Measurements from ENCODE around the gene MAMDC2.

- TF ChIP-seq CTCF (IDR thresholded peaks at IDR 0.05): no peak
- no peak for TF ChIP-seq POLR2A (IDR thresholded peaks at IDR 0.05)
These were observed 16.7 kb downstream of the MAMDC2 start for GRCh38 chr9:70060148-70060882.
